CD4-positive, alpha-beta T cell treated with Interleukin-1 beta for 1 hour (primary cell): ENCODE results near the gene MPG.

ENCODE experiments used
- DNase-seq, 2 donors: peaks; one replicate each; pipeline ENCODE4 v3.0.0-alpha.2; 2020 to 2022

Gene MPG

GRCh38 chr16:53346-54236 lies 24.4 kb upstream of the MPG start, which contains the start of the genes POLR3K and SNRNP25:
TSS of gene POLR3K (minus strand) at chr16:53608. CDS start at chr16:53586, 22 bp downstream.
TSS of gene SNRNP25 (plus strand) at chr16:53828. CDS start at chr16:54017, 189 bp downstream.
- peak; percentile 98 for DNase-seq

GRCh38 chr16:54237-54581 lies 23.8 kb upstream of the MPG start:
- DNase-seq, result no peak

GRCh38 chr16:55571-56136 lies 22.4 kb upstream of the MPG start:
- no peak for DNase-seq

- no peak for DNase-seq
Measured at GRCh38 chr16:56231-56927, 21.6 kb upstream of the MPG start.

- DNase-seq, result no peak
Measured at GRCh38 chr16:57711-58110, 20.3 kb upstream of the MPG start.

GRCh38 chr16:58491-59439 lies 19.3 kb upstream of the MPG start:
- no peak for DNase-seq

- no peak for DNase-seq
Measured at GRCh38 chr16:59440-60059, 18.5 kb upstream of the MPG start.

- DNase-seq, result no peak
Measured at GRCh38 chr16:60166-60565, 17.9 kb upstream of the MPG start.

- DNase-seq, result no peak
Measured at GRCh38 chr16:60929-61878, 16.8 kb upstream of the MPG start.

- DNase-seq, result no peak
Measured at GRCh38 chr16:61879-62281, 16.1 kb upstream of the MPG start.

GRCh38 chr16:62283-62967 lies 15.6 kb upstream of the MPG start:
- DNase-seq, result no peak

- no peak for DNase-seq
Measured at GRCh38 chr16:62968-63391, 15.0 kb upstream of the MPG start.

GRCh38 chr16:63466-63865 lies 14.6 kb upstream of the MPG start:
- DNase-seq, result no peak

- DNase-seq, result no peak
Measured at GRCh38 chr16:63998-64913, 13.8 kb upstream of the MPG start.

GRCh38 chr16:64914-65255 lies 13.1 kb upstream of the MPG start:
- DNase-seq, result no peak

GRCh38 chr16:65745-66144 lies 12.3 kb upstream of the MPG start:
- DNase-seq, result peak; percentile 81 to 83

GRCh38 chr16:66309-67182 lies 11.5 kb upstream of the MPG start:
- DNase-seq, result no peak

GRCh38 chr16:67183-67791 lies 10.7 kb upstream of the MPG start:
- no peak for DNase-seq
